Heart right ventricle (tissue), 16 donors: ENCODE data around the gene ANO7. TPM values are rescaled to one million over a fixed set of nuclear protein-coding genes. Genes with fewer than 3 reads are reported as not detected.

ENCODE experiments used
- ATAC-seq, 8 donors: fragments of 200-7000 bp; cut with Tn5 transposase; one replicate each; pipeline ENCODE4 v1.9.1; 2020; ENCODE audit warnings: mild to moderate bottlenecking in 8 of 8, moderate library complexity in 8 of 8, moderate number of reproducible peaks in 1 of 8
- DNase-seq, 2 donors: peaks; one replicate each; pipeline ENCODE4 v3.0.0-alpha.2; 2020
- H3K27ac ChIP-seq, 10 donors: fragments of 200-600 bp; sonication (generic) in 2 of 10; one replicate each; pipeline versions ENCODE4 v1.5.0 to v1.8.0; 2020 to 2022; ENCODE audit warnings: mild to moderate bottlenecking in 3 of 10
- H3K27me3 ChIP-seq, 7 donors: fragments of 200-600 bp; one replicate each; pipeline ENCODE4 v1.8.0; 2021 to 2022; ENCODE audit warnings: mild to moderate bottlenecking in 2 of 7
- H3K36me3 ChIP-seq, 9 donors: fragments of 200-600 bp; sonication (generic) in 1 of 9; one replicate each; pipeline versions ENCODE4 v1.5.0 to v1.8.0; 2020 to 2022; ENCODE audit warnings: mild to moderate bottlenecking in 2 of 9
- H3K4me1 ChIP-seq, 9 donors: fragments of 200-600 bp; sonication (generic) in 1 of 9; one replicate each; pipeline versions ENCODE4 v1.5.0 to v1.8.0; 2020 to 2022; ENCODE audit warnings: mild to moderate bottlenecking in 4 of 9
- H3K4me3 ChIP-seq, 10 donors: fragments of 200-600 bp; sonication (generic) in 2 of 10; one replicate each; pipeline versions ENCODE4 v1.5.0 to v1.8.0; 2020 to 2022; ENCODE audit warnings: mild to moderate bottlenecking in 7 of 10, moderate library complexity in 2 of 10
- H3K9me3 ChIP-seq, 11 donors: fragments of 200-600 bp in 10 of 11; sonication (generic) in 2 of 11; one replicate each; pipeline versions ENCODE4 v1.5.0 to v1.8.0; 2013 to 2022; ENCODE audit warnings: mild to moderate bottlenecking in 2 of 11, control low read depth in 1 of 11, moderate library complexity in 1 of 11
- CTCF ChIP-seq, 9 donors: fragments of 200-600 bp; sonication (generic) in 2 of 9; IDR thresholded peaks; one replicate each; pipeline versions ENCODE4 v1.5.0 to v1.8.0; 2021 to 2022; ENCODE audit warnings: antibody characterized with exemption in 9 of 9, mild to moderate bottlenecking in 5 of 9, moderate library complexity in 1 of 9
- WGBS, 2 donors: extraction: QIAGEN DNeasy Blood & Tissue Kit; methylation state at CpG; one replicate each; pipeline ENCODE4 v1.1.7; 2013; ENCODE audit warnings: inconsistent platforms in 1 of 2; 5-methylcytosine and 5-hydroxymethylcytosine counted together
- intact Hi-C, 10 donors: fragments of 100-400 bp; cut with DNase I; formaldehyde crosslinking; loops; one replicate each; pipeline versions ENCODE4 v1.11.1 to v1.14.2; 2022
- polyA plus RNA-seq, 2 donors: library from polyadenylated mRNA; stranded (reverse); fragments of 200-250 nt; gene quantifications; one replicate each; pipeline ENCODE4 v1.2.3, GENCODE V29; 2013
- total RNA-seq, 10 donors: library from RNA; stranded (reverse); fragmentation: NEBNext Ultra II Directional in 3 of 10; extraction: Animal tissue kit (Norgen Biotek cat#: 25700) in 3 of 10; gene quantifications; one replicate each; pipeline versions ENCODE4 v1.2.1 to v1.2.4, GENCODE V29; 2021 to 2023
- donor health status: Arrhythmogenic right ventricular cardiomyopathy.
- donor health status: ischemic (EF 13 %, LVEDD 7.1; RV severe dilation, severe dysfunction).
- donor health status: healthy with polysubstance abuse.
- donor health status: DM: no; HTN: yes; CAD: no.
- donor health status: DM: no; HTN: no; CAD: no.
- donor health status: ischemic (EF 25% LVEDD 6.9; RV normal size, moderate dysfunction).
- donor health status: ischemic (EF 25% LVEDD 5.7; RV mildly dilated, moderate dysfunction).
- donor health status: healthy.
- donor health status: DM: yes; HTN: yes; CAD: no.
- donor health status: Ischemic cardiomyopathy.
- donor health status: ischemic (EF 35%, LVEDD 5.7; RV mildly dilated, moderate dysfunction).
- donor health status: nonischemic (EF 11% LVEDD 7.7; RV severe dilation, severe dysfunction).
- donor health status: DM: yes; HTN: yes; CAD: no.
- donor health status: PGD.
- donor health status: ischemic (EF 29% LVEDD 5.4; RV normal size, mild dysfunction).
- donor health status: nonischemic (EF 23%, LVEDD 6.1; RV moderate dilation, normal function).

ANO7 gene
- total and polyA plus RNA-seq, 12 donors = 0.61 to 3.0 (median 1.6) TPM

GRCh38 chr2:241261628-241262027 lies 73.2 kb downstream of the ANO7 start:
- intact Hi-C loops = no loop called here
- Histone ChIP-seq H3K4me3 (no peak overlapping the region), H3K4me1 (peaks cover 0 to 10% (median 0%) of the 10 kb centered on the region in 9 donors), H3K9me3 (no peaks in the 10 kb centered on the region), H3K27ac (no peak overlapping the region), H3K36me3 (peaks cover under 1 to 100% (median 75%) of the 10 kb centered on the region in 9 donors), H3K27me3 (no peaks in the 10 kb centered on the region)
- ATAC-seq (no peak), DNase-seq (no peak)
- TF ChIP-seq CTCF (IDR thresholded peaks at IDR 0.05) = no peak
- 92 to 94% methylated on average over 4 of the region's 4 CpGs for WGBS, 2 donors

- H3K36me3 ChIP-seq = peaks cover 0 to 100% (median 69%) of the 10 kb centered on the region in 9 donors
- no peaks in the 10 kb centered on the region for H3K9me3 ChIP-seq
- DNase-seq (no peak), ATAC-seq (no peak)
- no peak for TF ChIP-seq CTCF (IDR thresholded peaks at IDR 0.05)
- WGBS, 2 donors = 88 to 90% methylated on average over 7 of the region's 7 CpGs
- H3K27me3 ChIP-seq = no peaks in the 10 kb centered on the region
- H3K4me3 ChIP-seq = no peak overlapping the region
- intact Hi-C loops = no loop called here
- H3K27ac ChIP-seq = no peak overlapping the region
- H3K4me1 ChIP-seq = peaks cover 0 to 3% (median 0%) of the 10 kb centered on the region in 9 donors
These were observed 74.6 kb downstream of the ANO7 start for GRCh38 chr2:241263061-241263460.

GRCh38 chr2:241265506-241265905 lies 77.0 kb downstream of the ANO7 start:
- ATAC-seq (no peak), DNase-seq (no peak)
- intact Hi-C loops = loop anchor here in 1 of 10 donors (5.0 kb wide), 1 partner anchor 87 kb away; no protein-coding TSS in a partner anchor
- no peak for TF ChIP-seq CTCF (IDR thresholded peaks at IDR 0.05)
- Histone ChIP-seq H3K27ac (no peak overlapping the region), H3K4me1 (peaks cover 2 to 26% (median 16%) of the 10 kb centered on the region in 9 donors), H3K27me3 (no peaks in the 10 kb centered on the region), H3K36me3 (peaks cover 0 to 87% (median 54%) of the 10 kb centered on the region in 9 donors), H3K9me3 (no peaks in the 10 kb centered on the region), H3K4me3 (no peak overlapping the region)
- 91 to 93% methylated on average over 5 of the region's 5 CpGs for WGBS, 2 donors

- no peaks in the 10 kb centered on the region for H3K27me3 ChIP-seq
- 82 to 88% methylated on average over 12 of the region's 12 CpGs for WGBS, 2 donors
- intact Hi-C loops = loop anchor here in 1 of 10 donors (5.0 kb wide), 1 partner anchor 85 kb away; no protein-coding TSS in a partner anchor
- no peak for ATAC-seq
- TF ChIP-seq CTCF (IDR thresholded peaks at IDR 0.05) = no peak
- H3K27ac ChIP-seq = no peak overlapping the region
- H3K4me1 ChIP-seq = peaks cover 6 to 39% (median 28%) of the 10 kb centered on the region in 9 donors
- no peak for DNase-seq
- H3K4me3 ChIP-seq = no peak overlapping the region
- H3K9me3 ChIP-seq = no peaks in the 10 kb centered on the region
- peaks cover 0 to 68% (median 38%) of the 10 kb centered on the region in 9 donors for H3K36me3 ChIP-seq
These were observed 79.0 kb downstream of the ANO7 start for GRCh38 chr2:241267249-241268067.
